HG02943 (cell line): Measurements from ENCODE around the gene MAN2A1.
A peak's percentile ranks its signal among the peaks of the same experiment; 100 is the strongest.

Experiments
- ATAC-seq: cut with Tn5 transposase; IDR thresholded peaks from one replicate; pipeline ENCODE4 v1.9.1; 2021; ENCODE audit warnings: mild to moderate bottlenecking, low read depth, moderate library complexity; ENCODE audit not compliant: unreplicated experiment

The MAN2A1 gene

DNA sequence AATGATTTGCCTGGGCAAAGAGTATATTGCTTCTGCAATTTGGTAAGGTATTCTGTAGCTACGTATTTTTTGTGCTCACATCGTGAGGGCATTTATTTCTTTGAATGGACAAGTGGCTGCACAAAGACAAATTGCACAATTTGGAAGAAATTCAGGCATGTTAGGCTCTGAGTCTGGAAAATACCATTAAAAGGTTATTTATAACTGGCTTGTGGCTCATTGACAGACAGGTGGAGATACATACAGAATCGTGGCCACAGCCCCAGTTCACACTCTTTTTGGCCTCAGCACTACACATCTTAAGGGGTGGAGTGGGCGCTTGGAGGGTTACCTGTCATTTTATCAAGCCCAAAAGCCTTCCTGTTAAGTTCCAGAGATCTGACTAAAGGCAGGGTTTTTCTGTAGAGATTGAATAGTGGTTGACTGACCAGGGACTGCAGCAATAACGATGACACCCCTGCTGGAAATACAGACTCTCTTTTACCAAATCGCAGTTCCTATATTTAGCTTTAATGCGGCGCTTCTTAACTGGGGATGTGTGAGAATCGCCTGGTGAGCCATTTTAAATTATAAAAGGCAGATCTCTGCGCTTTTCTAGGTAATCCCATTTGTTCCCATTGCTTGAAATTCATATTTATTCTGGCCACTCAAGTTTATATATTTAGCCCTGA is 14.7 kb downstream of the MAN2A1 start:
- ATAC-seq = no peak

DNA sequence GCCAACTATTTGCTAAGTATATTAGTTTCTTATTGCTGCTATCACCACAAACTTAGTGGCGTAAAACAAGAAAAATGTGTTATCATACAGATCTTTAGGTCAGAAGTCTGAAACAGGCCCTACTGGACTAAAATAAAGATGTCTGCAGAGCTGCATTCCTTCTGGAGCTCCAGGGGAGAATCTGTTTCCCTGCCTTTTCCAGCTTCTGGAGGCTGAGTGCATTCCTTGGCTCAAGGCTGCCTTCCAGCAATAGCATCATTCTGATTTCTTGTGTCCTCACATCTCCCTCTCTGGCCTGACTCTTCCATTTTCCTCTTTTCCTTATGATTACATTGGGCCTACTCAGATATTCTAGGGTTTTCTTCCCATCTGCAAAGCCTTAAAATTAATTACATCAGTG is 15.9 kb downstream of the MAN2A1 start:
- no peak for ATAC-seq

DNA sequence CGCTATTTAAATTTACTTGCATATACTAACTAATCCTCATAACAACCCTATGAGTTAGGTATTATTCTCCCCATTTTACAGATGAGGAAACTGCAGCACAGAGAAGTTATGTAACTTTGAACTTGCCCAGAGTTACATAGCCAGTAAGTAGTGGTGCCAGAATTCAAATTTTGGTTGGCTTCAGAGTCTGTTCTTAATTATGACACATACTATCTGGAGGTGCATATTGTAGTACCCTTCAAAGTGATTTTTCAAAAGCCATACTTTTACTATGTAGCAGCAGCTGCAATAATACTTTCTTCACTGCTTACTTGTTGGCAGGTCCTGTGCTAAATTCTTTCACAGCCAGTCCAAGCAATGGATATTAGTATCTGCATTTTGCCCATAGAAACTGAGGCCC is 16.4 kb downstream of the MAN2A1 start:
- no peak for ATAC-seq

DNA sequence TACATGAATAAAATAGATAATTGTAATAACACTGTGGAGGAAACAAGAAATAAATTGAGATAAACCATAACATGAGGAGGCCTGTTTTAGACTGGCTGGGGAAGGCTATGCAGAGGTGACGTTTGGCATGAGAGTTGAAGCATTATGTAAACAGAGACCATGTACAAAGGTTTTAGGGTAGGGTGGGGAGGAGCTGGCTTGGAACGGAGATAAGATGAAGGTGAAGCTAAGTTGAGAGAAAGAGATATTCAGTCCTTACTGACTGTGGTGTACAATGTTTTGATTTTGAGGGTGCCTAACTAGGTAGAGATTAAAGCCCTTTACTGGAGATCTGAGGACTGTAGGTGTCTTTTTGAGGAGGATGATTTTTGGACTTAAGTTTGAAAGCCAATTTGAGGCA is 17.8 kb downstream of the MAN2A1 start:
- no peak for ATAC-seq

DNA sequence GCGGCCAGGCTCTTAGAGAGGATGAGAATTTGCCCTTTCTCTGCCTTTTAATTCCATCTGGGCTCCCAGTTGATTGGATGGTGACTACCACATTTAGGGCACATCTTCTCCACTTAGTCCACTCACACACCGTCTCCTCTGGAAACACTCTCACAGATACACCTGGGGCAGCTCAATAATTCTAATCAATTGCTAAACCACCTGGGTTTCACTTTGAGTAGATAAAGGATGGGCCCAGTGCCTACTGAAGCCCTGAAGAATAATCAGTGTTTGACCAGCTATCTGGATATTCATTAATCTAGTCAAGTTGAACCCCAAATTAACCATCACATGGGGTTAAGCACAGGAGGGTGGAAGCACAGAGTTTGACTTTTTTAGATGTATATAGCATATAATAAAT is 19.1 kb downstream of the MAN2A1 start:
- no peak for ATAC-seq

DNA sequence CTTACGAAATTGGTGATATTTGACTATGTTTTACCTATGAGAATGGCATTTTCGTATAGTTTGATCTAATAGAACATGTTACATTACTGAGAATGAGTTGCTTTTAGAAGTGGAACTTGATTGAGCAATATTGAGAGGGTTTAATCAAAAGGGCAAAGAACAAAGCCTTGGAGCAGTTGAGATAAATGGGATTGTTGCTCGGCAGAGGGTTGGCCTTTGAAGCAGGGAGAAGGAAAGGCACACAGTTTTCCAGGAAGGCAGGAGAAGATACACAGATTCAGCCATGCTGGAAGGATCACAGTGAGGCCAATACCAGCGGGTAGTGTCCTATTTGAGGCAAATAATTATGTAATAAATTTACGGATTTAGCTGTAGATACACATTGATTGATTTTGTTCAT is 19.5 kb downstream of the MAN2A1 start:
- ATAC-seq = no peak

DNA sequence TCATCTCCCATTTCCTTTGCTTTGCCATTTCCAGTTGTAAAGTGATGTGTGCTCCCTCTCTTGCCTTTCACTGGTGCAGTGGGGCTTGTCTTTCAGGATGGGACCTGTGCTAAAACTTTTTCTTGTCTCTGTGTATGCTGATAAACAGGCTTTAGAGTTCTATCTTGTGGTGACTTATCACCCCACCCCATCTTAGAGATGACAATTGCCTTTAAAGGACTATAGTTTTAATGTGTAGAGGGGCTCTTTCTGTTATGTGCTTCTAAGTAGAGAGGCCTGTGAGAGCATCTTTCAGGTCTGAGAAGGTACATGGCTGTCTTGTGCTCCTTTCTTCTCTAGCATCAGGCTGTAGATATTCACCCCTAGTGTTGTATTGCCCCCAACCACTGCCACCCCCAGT is 21.9 kb downstream of the MAN2A1 start:
- ATAC-seq = no peak

DNA sequence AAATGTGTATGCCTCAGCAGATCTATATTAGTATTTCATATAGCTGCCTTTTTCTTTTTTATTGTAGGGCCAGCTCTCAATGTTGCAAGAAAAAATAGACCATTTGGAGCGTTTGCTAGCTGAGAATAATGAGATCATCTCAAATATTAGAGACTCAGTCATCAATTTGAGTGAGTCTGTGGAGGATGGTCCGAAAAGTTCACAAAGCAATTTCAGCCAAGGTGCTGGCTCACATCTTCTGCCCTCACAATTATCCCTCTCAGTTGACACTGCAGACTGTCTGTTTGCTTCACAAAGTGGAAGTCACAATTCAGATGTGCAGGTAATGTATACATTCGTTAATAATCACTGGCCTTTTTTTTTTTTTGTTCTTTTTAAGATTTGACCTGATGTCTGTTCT is 23.7 kb downstream of the MAN2A1 start:
- ATAC-seq = no peak

DNA sequence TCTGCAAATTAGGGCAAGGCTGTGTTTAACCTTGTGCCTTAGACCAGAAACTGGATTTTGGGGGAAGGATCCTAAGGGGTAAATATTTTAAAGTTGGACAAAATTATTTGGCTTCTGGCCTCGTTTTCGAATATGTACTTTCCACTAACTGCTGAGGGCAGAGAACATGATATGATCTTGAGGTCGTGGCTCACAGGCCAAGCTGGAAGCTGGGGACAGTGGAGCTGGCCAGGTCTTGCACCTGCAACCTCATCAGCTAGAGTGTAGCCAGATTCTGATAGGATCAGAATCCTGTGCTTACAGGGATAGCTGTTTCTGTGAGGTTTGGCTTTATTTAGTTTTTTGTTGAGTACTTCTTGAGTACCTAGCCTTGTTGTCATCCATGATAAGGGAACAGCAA is 24.9 kb downstream of the MAN2A1 start:
- no peak for ATAC-seq

DNA sequence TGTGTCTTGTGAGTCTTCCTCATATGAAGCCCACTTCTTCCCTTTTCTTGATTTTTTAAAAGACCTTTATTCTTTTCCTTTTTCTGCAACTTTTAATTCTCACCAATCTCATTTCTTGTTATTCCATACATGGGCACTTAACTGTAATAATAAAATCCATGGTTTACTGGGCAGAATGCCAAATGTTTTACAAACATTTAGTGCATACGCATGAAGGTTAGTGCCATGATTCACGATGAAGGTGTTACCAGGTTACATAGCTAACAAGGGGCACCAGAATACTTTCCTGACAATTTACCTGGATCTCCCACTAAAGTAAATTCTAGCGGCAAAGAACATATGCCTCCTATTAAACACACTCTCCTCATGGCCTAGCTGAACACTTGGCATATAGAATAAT is 28.5 kb downstream of the MAN2A1 start:
- ATAC-seq = no peak

DNA sequence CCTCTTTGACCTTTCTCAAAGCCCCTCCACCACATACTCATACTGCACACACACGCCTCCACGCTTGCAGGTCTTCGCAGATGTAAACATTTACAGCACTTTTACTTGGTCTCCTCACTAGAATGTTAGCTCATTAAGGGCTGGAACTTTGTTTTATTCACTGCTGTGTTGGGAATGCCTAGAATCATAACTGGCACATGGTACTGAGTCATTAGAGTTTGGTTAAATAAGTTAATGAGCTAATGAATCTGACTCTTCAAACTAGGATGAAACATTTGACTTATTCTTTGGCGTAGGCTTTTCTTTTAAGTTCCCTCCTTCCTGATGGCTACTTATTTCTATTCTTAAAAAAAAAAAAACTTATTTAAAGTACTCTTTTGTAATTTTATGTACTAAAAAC is 28.9 kb downstream of the MAN2A1 start:
- no peak for ATAC-seq

DNA sequence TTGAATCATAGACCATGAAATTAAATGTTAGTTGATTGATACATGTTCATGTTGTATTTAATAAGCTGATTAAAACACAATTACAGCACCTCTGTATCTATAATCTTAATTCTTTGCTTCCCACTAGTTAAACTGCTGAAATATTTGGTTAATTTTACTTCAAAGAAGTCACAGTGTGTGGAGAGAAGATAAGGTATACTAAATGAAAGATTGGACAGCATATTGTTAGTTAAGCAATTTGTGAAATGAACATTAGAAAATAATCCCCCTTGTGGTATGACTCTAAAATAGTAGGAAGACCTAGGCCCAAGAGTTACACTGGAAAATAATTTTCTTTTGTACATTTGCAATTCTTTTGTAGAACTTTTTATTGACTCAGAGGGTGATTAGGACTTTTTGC is 30.3 kb downstream of the MAN2A1 start:
- ATAC-seq = no peak

DNA sequence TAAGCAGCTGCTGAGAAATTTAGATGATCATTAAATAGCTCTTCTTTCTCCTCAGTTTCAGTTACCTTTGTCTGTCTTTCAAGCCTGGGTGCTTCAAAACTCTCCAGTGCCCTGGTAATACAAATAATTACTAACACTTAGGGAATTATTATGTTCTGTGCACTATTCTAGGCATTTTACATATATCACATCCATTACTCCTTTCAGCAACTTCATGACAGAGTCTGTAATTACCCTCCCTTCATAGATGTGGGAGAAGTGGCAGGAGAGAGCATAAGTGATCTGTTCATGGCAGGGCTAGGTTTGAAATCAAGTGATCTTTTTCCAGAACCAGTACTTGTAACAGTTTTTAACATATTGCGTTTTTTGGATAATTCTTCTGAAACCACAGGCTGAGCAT is 32.0 kb downstream of the MAN2A1 start:
- ATAC-seq = no peak

DNA sequence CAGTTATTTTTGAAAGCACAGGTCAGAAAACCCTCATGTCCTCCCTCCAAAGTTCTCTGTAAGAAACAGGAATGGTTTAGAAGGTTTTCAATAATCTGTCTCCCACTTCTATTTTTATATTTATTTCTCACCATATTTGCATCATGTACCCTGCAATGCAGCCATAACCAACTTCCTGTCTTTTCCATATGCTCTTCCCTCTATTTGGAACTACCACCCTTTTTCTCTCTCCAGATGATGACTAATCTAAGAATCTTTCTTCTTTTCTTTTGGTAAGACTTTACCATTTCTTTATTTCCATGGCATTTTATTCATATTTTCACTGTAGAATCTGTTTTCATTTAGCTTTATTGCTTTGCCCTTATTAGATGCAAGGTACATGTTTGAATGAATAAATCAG is 33.9 kb downstream of the MAN2A1 start:
- no peak for ATAC-seq

DNA sequence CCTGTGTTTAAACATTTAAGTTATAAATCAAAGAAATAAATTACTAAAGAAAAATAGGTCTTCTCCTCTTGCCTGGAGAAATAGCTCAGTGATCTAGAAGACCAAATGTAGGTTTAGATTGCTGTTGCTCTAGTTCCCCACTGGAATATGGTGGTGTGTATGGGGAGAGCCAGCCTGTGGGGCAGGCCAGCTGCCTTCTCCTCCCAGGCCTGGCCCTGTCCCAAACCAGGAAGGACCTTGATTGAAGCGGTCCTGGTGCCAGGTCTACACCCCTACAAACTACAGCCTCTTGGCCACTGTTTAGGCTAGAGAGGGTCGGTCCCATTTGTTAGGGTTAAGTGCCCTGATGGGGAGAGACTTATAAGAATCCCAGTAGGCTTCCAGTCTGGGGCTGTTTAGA is 35.4 kb downstream of the MAN2A1 start:
- no peak for ATAC-seq

DNA sequence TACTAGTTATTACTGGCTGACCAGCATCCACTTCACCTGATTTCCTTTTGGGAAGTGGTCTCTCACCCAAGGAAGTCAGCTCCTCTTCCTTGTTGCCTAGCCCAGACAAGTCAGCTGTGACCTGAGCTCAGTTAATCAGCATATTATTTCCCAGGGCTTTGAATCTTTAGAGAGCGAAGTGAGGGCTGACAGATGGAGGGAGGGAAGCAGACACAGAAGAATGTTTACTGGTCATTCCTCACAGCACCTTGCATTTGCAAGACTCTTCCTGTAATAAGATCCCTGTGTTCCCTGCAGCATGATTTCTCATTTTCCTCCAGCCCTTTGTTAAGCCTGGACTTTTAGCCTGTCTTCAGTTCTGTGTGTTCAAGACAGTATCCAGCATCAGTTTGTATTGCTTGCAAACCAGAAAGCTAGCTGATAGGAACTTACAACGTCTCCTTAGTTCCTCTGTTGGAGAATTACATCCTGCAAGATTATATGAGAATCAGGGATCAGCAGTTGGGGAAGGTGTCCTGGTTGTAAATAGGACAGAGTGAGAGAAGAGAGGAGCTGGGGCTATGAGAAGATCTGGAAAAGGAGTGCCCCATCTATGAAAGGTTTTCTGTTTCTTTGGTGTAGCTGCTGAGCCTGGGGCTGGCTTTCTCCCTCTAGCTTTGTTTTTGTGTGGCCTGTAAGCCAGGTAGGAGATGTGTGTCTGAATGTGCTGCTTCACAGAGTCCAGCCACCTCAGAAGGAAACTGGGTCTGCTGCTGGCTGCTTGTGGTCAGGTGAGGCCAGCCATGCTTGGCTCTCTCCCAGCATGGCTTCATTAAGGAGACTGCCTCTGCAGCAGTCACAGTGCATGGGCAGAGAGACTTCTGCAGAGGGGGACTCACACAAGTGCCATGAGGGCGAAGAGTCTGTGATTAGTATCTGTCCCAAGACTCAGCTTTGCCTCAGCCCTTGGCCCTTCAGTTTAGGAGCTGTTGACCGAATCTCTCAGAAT is 50.3 kb downstream of the MAN2A1 start:
- ATAC-seq = peak; percentile 77

DNA sequence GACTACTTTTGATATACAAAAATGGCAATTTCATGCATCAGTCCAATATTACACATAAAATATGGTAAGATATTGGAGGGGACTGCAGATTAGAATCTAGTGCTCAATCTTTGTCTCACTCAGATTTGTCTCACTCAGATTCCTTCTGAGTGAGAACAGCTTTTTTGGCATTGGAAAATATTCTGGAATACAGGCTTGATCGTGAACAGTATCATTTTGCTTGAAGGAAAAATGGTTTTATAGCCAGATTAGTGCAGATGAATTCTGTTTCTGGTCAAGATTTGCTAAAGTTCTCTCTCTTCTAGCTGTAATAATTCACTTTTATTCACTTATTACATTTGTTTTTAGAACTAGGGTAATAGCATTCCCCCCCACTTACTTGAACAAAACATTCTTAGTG is 51.2 kb downstream of the MAN2A1 start:
- ATAC-seq = no peak

DNA sequence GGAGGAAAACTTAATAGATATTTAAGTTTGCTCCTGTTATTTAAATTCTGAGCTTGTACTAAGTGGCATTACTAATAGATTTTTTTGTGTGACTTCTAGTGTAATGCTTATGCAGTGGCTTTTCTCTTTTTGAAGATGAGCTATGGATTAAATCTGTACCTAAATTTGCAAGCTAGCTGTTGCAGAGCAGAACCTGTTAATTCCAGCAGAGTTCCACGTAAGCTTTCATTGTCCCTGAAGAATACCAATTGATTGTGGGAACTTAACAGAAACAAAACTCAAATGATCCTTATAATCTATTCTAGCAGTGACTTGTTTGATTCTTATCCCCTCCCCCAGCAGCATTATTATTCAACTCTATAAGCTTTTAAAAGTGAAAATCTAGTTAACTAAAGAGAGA is 51.7 kb downstream of the MAN2A1 start:
- no peak for ATAC-seq

DNA sequence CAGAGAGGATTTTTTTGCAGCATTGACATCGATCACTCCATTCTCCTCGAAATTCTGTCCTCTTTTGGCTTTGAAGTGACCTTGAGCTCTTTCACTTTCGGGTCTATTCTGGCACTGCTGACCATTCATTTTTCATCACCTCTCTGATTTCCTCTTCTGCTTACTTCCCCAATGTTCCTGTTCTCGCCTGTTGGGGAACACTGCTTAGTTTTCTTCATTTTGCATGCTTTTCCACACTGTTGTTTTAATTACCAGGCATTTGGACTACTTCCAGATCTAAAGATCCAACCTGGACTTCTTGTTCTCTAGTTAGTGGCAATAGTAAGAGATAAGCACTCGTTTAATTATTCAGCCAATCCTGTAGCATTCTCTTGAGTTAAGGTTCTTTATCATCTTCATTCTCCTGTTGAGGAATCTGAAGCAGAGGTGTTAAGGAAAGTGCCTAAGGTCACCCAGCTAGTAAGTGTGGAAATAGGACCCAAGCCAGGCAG is 53.4 kb downstream of the MAN2A1 start:
- ATAC-seq = no peak

DNA sequence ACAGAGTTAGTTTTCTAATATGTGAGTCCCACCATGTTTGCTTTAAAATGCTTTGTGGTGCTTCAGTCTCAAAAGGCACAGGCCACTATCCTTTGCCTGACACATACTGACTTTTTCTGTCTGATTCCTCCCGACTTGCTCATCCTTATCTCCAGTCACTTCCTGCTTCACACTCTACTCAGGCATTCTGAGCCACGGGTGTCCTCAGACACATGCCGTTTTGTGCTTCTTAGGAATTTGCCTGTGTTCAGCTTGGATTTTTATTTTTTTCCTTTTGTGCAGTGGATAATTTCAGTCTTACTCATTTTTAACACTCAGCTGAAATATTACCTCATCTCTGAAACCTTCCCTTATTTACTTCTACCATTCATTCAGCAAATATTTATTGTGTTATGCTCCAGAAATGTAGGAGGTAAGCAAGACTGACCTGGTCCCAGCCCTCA is 54.1 kb downstream of the MAN2A1 start:
- ATAC-seq = no peak

DNA sequence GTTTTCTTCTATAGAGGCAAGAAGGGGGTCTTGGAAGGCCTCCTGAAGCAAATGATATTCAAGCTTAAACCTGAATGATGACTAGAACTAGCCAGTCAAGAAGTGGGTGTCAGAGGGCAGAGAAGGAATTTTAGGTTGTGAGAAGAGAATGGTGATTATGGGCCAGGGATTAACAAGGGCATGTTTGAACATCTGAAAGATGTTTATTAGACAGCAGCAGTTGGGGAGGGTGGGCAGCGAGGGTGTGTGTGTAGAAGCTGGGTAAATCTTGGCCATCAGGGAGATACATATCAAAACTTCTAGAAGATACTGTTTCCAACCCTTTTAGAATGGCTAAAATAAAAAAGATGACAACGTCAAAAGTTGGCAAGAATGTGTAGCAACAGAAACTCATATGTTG is 54.5 kb downstream of the MAN2A1 start:
- no peak for ATAC-seq

DNA sequence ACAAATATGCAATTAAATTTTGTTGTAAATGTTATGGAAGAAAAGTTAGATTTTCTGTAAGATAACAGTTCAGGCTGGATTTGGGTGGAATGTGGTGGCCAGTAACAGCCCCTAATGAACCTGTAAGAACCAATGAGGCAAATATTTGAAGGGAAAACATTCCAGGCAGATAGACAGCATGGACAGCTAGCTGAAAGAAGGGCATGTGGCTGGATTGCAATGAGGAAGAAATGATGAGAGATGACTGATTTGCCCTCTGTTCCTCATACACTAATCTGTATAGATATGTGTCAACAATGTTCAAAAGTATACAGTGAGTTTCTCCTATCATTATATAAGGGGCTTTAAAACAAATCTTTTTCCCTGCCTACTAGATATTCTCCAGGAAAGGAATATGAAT is 58.8 kb downstream of the MAN2A1 start:
- no peak for ATAC-seq
